Measurements from ENCODE around the gene ASNS.

Gene ASNS

GRCh38 chr7:97868788-97869187 is 3.4 kb downstream of the ASNS start:
- H3K4me3 ChIP-seq (ENCODE audit: low read depth, low read length), result no peak overlapping the region
- no peak for TF ChIP-seq POLR2A (IDR thresholded peaks at IDR 0.05; ENCODE audit: extremely low read depth, insufficient read length)
- TF ChIP-seq MYC (IDR thresholded peaks at IDR 0.05; ENCODE audit: low read depth, low read length), result no peak
- TF ChIP-seq CTCF (IDR thresholded peaks at IDR 0.05; ENCODE audit: low read depth, low read length), result no peak
- TF ChIP-seq MAX (IDR thresholded peaks at IDR 0.05; ENCODE audit: low read depth, low read length), result no peak
- DNase-seq (ENCODE audit: low read depth), result peak; percentile 26

- TF ChIP-seq CTCF (IDR thresholded peaks at IDR 0.05; ENCODE audit: low read depth, low read length) (no peak), MAX (IDR thresholded peaks at IDR 0.05; ENCODE audit: low read depth, low read length) (no peak), POLR2A (IDR thresholded peaks at IDR 0.05; ENCODE audit: extremely low read depth, insufficient read length) (no peak), MYC (IDR thresholded peaks at IDR 0.05; ENCODE audit: low read depth, low read length) (no peak)
- H3K4me3 ChIP-seq (ENCODE audit: low read depth, low read length), result no peak overlapping the region
- DNase-seq (ENCODE audit: low read depth), result no peak
These were observed 3.9 kb downstream of the ASNS start for GRCh38 chr7:97868314-97868713.

- DNase-seq (ENCODE audit: low read depth), result no peak
These were observed 7.1 kb downstream of the ASNS start for GRCh38 chr7:97865104-97865503.

GRCh38 chr7:97859606-97860204 is 12.5 kb downstream of the ASNS start:
- DNase-seq (ENCODE audit: low read depth), result no peak
- TF ChIP-seq POLR2A (IDR thresholded peaks at IDR 0.05; ENCODE audit: extremely low read depth, insufficient read length) (no peak), MAX (IDR thresholded peaks at IDR 0.05; ENCODE audit: low read depth, low read length) (no peak), MYC (IDR thresholded peaks at IDR 0.05; ENCODE audit: low read depth, low read length) (no peak), CTCF (IDR thresholded peaks at IDR 0.05; ENCODE audit: low read depth, low read length) (no peak)
- no peak overlapping the region for H3K4me3 ChIP-seq (ENCODE audit: low read depth, low read length)

More at GRCh38 chr7:97865104-97865503, 7.1 kb downstream of the ASNS start:
- H3K4me3 ChIP-seq (ENCODE audit: low read depth, low read length), result no peak overlapping the region
- TF ChIP-seq CTCF (IDR thresholded peaks at IDR 0.05; ENCODE audit: low read depth, low read length) (no peak), MYC (IDR thresholded peaks at IDR 0.05; ENCODE audit: low read depth, low read length) (no peak), POLR2A (IDR thresholded peaks at IDR 0.05; ENCODE audit: extremely low read depth, insufficient read length) (no peak), MAX (IDR thresholded peaks at IDR 0.05; ENCODE audit: low read depth, low read length) (no peak)

- DNase-seq (ENCODE audit: low read depth), result peak; percentile 58
- no peak overlapping the region for H3K4me3 ChIP-seq (ENCODE audit: low read depth, low read length)
- TF ChIP-seq POLR2A (IDR thresholded peaks at IDR 0.05; ENCODE audit: extremely low read depth, insufficient read length) (no peak), CTCF (IDR thresholded peaks at IDR 0.05; ENCODE audit: low read depth, low read length) (no peak), MYC (IDR thresholded peaks at IDR 0.05; ENCODE audit: low read depth, low read length) (no peak), MAX (IDR thresholded peaks at IDR 0.05; ENCODE audit: low read depth, low read length) (no peak)
These were observed 14.0 kb downstream of the ASNS start for GRCh38 chr7:97858221-97858620.

Data from NB4 (cell line).